Motor neuron (in vitro differentiated cells): ENCODE measurements around the gene LAMB4. TPM values are rescaled to one million over a fixed set of nuclear protein-coding genes. Genes with fewer than 3 reads are reported as not detected.
A peak's percentile ranks its signal among the peaks of the same experiment; 100 is the strongest.

Experiments
- ATAC-seq, 8 experiments: fragments of 200-7000 bp; cut with Tn5 transposase; replicated peaks in 6 of 8; 2 replicates each; pipeline ENCODE4 v1.8.0; 2021; ENCODE audit warnings: mild to moderate bottlenecking in 8 of 8, moderate library complexity in 8 of 8
- H3K27ac ChIP-seq, 2 donors: fragments of 250-450 bp; sonication (Bioruptor Pico); 2 replicates each; pipeline ENCODE4 v1.9.0; 2021; ENCODE audit warnings: antibody characterized with exemption in 2 of 2, mild to moderate bottlenecking in 2 of 2, moderate library complexity in 1 of 2
- H3K4me1 ChIP-seq, 2 donors: fragments of 250-450 bp; sonication (Bioruptor Pico); replicated peaks in 1 of 2; 2 replicates each; pipeline ENCODE4 v1.6.1; 2021; ENCODE audit warnings: antibody characterized with exemption in 2 of 2, mild to moderate bottlenecking in 2 of 2, moderate library complexity in 1 of 2
- H3K4me3 ChIP-seq, 5 donors: fragments of 250-450 bp; sonication (Bioruptor Pico); 2 replicates each; pipeline ENCODE4 v1.9.0; 2021; ENCODE audit warnings: antibody characterized with exemption in 5 of 5, mild to moderate bottlenecking in 5 of 5, moderate library complexity in 4 of 5
- WGBS, 10 experiments: fragments of 450-650 bp; shearing (Covaris generic); methylation state at CpG; one replicate each; pipeline ENCODE4 v1.0.0; 2022; 5-methylcytosine and 5-hydroxymethylcytosine counted together
- in situ Hi-C, 9 experiments: fragments of 400-800 bp; cut with MboI; loops; one replicate each; pipeline ENCODE4 v1.15.0; 2021; ENCODE audit warnings: low sequenced_read_pairs in 9 of 9, low pct_unique_long_range_greater_than_20kb in 2 of 9; ENCODE audit not compliant: unreplicated experiment in 9 of 9
- total RNA-seq, 8 experiments: library from RNA; unstranded; fragments of 300-600 nt; gene quantifications; 2 replicates each; pipeline versions ENCODE4 v1.2.3 to v1.2.4, GENCODE V29; 2022

Gene LAMB4
- total RNA-seq, 8 experiments from 2014 or later = 0.07 to 1.2 (median 0.56) TPM

GRCh38 chr7:107995184-107996071, 134.7 kb downstream of the LAMB4 start:
- no peak overlapping the region for H3K4me3 ChIP-seq
- in situ Hi-C loops = no loop called here
- WGBS, 10 experiments = 0 to 80% (median 54%) methylated on average over 1 to 6 of the region's 6 CpGs

DNA sequence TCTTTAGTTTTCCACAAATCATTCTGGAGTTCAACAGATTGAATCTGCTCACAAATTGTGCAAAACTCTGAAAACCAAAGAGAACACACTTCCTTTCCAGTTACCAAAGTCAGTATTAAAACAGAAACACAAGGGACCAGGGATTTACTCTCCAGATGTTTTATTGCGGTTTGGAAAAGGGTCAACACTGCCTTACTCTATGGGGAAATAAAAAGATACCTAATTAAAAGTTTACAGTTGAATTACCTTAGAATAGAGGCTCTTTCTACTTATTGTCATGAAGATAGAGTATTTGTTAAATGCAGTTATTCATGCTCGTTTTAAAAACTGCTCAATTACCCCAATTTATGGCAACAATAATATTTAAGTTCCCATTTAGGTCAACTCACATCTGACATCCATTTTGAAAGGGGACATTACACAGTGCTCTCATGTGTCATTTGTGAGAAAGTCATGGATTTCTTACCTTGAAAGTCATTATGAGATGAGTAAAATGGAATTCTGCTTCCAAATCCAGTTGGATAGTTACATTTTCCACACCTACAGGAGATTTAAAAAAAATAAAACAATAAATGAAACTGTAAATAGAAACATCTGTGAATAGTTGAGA, 135.6 kb downstream of the LAMB4 start:
- Histone ChIP-seq H3K4me1 (peaks cover 0 to 8% of the 10 kb centered on the region in 2 donors), H3K27ac (no peak overlapping the region), H3K4me3 (no peak overlapping the region)
- no peak for ATAC-seq
- WGBS, 10 experiments = 10 to 100% (median 44%) methylated on average over 1 to 2 of the region's 2 CpGs; no CpG with 5 or more reads in 1 of the 10 experiments
- in situ Hi-C loops = no loop called here

More at GRCh38 chr7:107995184-107996071, 134.7 kb downstream of the LAMB4 start:
- peak in 3 of 8 experiments; percentile 64 to 87 (median 79) for ATAC-seq
- Histone ChIP-seq H3K27ac (no peak overlapping the region), H3K4me1 (peaks cover 0 to 8% of the 10 kb centered on the region in 2 donors)

GRCh38 chr7:107993891-107994291, 136.3 kb downstream of the LAMB4 start:
- no peak overlapping the region for H3K27ac ChIP-seq
- WGBS, 10 experiments = 100% methylated on average over 1 of the region's 1 CpG; no CpG with 5 or more reads in 9 of the 10 experiments
- H3K4me1 ChIP-seq = peaks cover 0 to 8% of the 10 kb centered on the region in 2 donors
- in situ Hi-C loops = no loop called here
- ATAC-seq = no peak
- no peak overlapping the region for H3K4me3 ChIP-seq

DNA sequence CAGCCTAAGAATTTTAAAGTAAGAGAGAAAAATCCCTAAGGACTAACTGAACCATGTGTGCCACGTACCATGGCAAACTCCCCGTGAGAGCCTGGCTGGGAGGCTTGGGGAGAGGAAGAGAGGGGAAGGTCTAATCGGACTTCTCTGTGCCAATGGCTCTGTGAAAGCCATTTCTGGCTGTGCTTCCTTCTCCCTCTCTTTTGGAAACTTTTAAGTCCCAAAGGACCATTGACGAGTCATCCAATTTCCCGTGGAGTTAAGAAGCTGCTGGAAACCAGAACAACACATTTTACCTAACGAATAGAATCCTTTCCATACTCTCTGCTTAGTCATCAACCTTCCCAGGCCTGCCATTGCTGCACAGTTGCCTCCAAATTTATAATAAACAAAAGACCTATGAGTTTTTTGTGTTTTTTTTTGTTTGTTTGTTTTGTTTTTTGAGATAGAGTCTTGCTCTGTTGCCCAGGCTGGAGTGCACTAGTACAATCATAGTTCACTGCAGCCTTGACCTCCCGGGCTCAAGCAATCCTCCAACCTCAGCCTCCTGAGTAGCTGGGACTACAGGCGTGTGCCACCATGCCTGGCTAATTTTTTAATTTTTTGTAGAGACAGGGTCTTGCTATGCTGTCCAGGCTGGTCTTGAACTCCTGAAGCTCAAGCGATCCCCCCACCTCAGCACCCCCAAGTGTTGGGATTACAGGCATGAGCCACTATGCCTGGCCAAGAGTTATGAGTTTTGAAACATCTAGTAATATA, 140.4 kb downstream of the LAMB4 start:
- WGBS, 10 experiments = 40 to 100% (median 90%) methylated on average over 2 to 9 of the region's 9 CpGs
- no peak for ATAC-seq
- Histone ChIP-seq H3K4me3 (no peak overlapping the region), H3K27ac (no peak overlapping the region), H3K4me1 (no peaks in the 10 kb centered on the region)
- in situ Hi-C loops = no loop called here

DNA sequence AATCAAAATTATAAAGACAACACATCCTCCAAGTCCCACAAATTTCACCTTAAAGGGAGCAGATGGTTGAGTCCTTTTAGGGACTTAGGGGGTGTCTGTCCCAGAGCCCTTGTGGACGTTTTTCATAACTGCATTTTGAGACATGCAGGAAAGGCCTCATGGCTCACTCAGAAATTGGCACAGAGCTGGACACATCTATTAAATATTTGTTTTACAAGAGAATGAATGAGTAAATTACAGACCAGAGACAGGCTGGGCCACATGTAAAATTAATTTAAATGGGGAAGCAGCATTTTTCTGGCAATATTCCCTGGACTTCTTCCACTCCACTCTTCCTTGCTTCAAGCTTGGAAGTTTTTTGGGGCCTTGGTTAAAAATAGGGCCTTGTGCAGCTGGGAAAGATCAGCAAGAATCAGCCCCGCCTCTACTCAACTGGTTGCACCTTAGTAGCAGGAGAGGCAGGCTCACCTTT, 147.2 kb downstream of the LAMB4 start:
- H3K4me1 ChIP-seq = peaks cover 0 to 7% of the 10 kb centered on the region in 2 donors
- ATAC-seq = peak in 3 of 8 experiments; percentile 65 to 86 (median 83)
- in situ Hi-C loops = no loop called here

DNA sequence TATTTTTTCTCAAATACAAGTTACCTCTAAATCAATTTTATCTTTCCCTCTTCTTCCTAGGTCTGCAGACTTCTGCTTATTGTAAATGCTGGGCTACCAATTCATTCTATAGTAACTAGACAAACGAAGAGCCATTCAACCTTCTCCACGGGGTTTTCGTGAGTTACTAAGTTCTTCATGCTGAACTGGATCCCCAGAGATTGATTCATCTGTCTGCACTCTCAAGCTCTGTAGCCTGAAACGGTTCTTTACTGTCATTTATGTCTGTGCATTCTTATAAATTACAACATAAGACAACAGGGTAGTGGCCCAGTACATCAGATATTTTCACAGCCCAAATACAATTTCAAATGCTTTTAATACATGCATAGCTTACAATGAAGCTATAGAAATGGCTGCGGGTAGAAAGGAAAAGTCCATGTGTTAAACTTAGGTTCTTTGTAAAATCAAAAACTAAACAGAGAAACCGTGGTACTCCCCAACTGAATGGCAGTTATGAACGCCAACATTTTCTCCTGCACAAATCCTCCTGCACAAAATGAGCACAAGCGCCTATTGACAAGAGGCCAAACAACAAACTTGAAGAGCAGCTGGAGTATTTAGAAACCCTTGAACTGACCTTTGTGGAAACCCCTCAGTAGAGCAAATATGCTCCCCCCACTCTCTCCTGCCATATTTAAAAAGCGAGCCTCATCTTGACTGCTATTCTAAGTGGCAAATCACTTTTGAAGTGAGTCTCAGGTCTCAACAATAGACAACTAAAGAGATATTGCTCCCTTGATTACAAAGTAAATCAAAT, 147.9 kb downstream of the LAMB4 start:
- no peak for ATAC-seq
- WGBS, 10 experiments = 62 to 98% (median 84%) methylated on average over 1 to 9 of the region's 9 CpGs
- no peak overlapping the region for H3K27ac ChIP-seq
- peaks cover 0 to 7% of the 10 kb centered on the region in 2 donors for H3K4me1 ChIP-seq
- H3K4me3 ChIP-seq = no peak overlapping the region
- in situ Hi-C loops = no loop called here

More for the DNA sequence above, 147.2 kb downstream of the LAMB4 start:
- Histone ChIP-seq H3K27ac (no peak overlapping the region), H3K4me3 (no peak overlapping the region)
- 0 to 100% (median 74%) methylated on average over 1 to 2 of the region's 2 CpGs; no CpG with 5 or more reads in 4 of the 10 experiments for WGBS, 10 experiments

DNA sequence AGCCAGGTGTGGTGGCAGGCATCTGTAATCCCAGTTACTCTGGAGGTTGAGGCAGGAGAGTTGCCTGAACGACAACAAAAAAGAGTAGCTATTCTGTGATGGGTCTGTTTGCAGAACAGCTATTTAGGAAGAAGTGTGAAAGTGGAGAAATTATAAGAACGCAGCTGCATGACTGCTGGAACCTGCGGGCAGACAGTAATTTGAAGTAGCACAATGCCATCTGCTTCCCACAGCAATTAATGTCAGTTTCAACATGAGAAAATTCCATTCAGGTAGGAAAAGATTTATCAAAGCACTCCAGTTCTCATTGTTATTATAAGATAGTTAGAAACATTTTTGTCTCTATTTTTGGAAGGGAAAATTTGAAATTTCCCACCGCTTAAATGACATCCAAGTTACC, 148.7 kb downstream of the LAMB4 start:
- ATAC-seq = no peak
- no peak overlapping the region for H3K4me3 ChIP-seq
- in situ Hi-C loops = no loop called here
- peaks cover 0 to 7% of the 10 kb centered on the region in 2 donors for H3K4me1 ChIP-seq
- 0 to 100% (median 72%) methylated on average over 1 to 4 of the region's 4 CpGs; no CpG with 5 or more reads in 1 of the 10 experiments for WGBS, 10 experiments
- H3K27ac ChIP-seq = no peak overlapping the region

GRCh38 chr7:107980671-107981190, 149.4 kb downstream of the LAMB4 start:
- WGBS, 10 experiments = 86 to 100% (median 99%) methylated on average over 1 to 7 of the region's 8 CpGs; no CpG with 5 or more reads in 2 of the 10 experiments
- in situ Hi-C loops = no loop called here
- Histone ChIP-seq H3K4me3 (no peak overlapping the region), H3K4me1 (peaks cover 0 to 7% of the 10 kb centered on the region in 2 donors), H3K27ac (no peak overlapping the region)
- ATAC-seq = no peak

- in situ Hi-C loops = no loop called here
- no peak overlapping the region for H3K4me3 ChIP-seq
- ATAC-seq = no peak
- H3K4me1 ChIP-seq = peaks cover 0 to 7% of the 10 kb centered on the region in 2 donors
- WGBS, 10 experiments = 80 to 100% (median 95%) methylated on average over 2 to 3 of the region's 3 CpGs; no CpG with 5 or more reads in 1 of the 10 experiments
- no peak overlapping the region for H3K27ac ChIP-seq
Observed at GRCh38 chr7:107980171-107980570, 150.0 kb downstream of the LAMB4 start.

GRCh38 chr7:107978815-107979408, 151.2 kb downstream of the LAMB4 start:
- H3K4me3 ChIP-seq = no peak overlapping the region
- H3K27ac ChIP-seq = no peak overlapping the region
- no peak for ATAC-seq
- WGBS, 10 experiments = 86 to 100% (median 100%) methylated on average over 1 to 5 of the region's 5 CpGs; no CpG with 5 or more reads in 1 of the 10 experiments
- peaks cover 0 to 7% of the 10 kb centered on the region in 2 donors for H3K4me1 ChIP-seq
- in situ Hi-C loops = no loop called here

DNA sequence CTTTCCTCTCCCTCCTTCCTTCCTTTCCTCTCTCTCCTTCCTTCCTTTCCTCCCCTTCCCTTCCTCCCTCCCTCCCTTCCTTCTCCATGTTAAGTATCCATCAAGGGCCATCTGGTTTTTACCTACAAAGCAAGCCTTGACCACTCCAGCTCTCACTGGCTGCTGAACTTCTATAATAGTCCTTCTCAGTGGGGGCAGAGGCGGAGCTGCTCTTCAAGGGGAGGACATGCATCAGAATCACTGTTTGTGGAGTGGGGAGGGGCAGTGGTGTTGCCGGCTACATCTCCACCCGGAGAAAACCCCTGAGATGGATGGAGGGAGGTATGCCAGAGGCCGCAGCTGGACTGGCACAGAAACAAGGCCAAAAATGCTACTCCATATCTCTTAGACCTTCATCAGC, 153.1 kb downstream of the LAMB4 start:
- in situ Hi-C loops = no loop called here
- no peak overlapping the region for H3K27ac ChIP-seq
- H3K4me1 ChIP-seq = peaks cover 0 to 2% of the 10 kb centered on the region in 2 donors
- no peak for ATAC-seq
- H3K4me3 ChIP-seq = no peak overlapping the region
- 49 to 100% (median 82%) methylated on average over 1 to 3 of the region's 4 CpGs; no CpG with 5 or more reads in 5 of the 10 experiments for WGBS, 10 experiments
